HL-60 (cell line): ENCODE measurements around the gene GFOD1.

ENCODE experiments used
- GABPA ChIP-seq: IDR thresholded peaks from 2 replicates; pipeline ENCODE4 v1.6.1; 2012; ENCODE audit warnings: low read depth
- POLR2AphosphoS5 ChIP-seq: IDR thresholded peaks from 2 replicates; pipeline ENCODE4 v1.6.1; 2012; ENCODE audit warnings: low read depth
- SPI1 ChIP-seq: IDR thresholded peaks from 2 replicates; pipeline ENCODE4 v1.6.1; 2012; ENCODE audit warnings: low read depth, mild to moderate bottlenecking, borderline replicate concordance
- TF ChIP-seq, protein P1 (sequence below): IDR thresholded peaks from one replicate; pipeline ENCODE4 v1.5.1; 2011; ENCODE audit warnings: low read length, control low read depth, inconsistent platforms; ENCODE audit not compliant: insufficient read depth
- TF ChIP-seq, protein P2 (sequence below): IDR thresholded peaks from 2 replicates; pipeline ENCODE4 v1.6.1; 2012; ENCODE audit warnings: low read depth; ENCODE audit not compliant: insufficient replicate concordance

GRCh38 chr6:13453153-13453552, 34.2 kb downstream of the GFOD1 start:
- TF ChIP-seq, protein P1, sequence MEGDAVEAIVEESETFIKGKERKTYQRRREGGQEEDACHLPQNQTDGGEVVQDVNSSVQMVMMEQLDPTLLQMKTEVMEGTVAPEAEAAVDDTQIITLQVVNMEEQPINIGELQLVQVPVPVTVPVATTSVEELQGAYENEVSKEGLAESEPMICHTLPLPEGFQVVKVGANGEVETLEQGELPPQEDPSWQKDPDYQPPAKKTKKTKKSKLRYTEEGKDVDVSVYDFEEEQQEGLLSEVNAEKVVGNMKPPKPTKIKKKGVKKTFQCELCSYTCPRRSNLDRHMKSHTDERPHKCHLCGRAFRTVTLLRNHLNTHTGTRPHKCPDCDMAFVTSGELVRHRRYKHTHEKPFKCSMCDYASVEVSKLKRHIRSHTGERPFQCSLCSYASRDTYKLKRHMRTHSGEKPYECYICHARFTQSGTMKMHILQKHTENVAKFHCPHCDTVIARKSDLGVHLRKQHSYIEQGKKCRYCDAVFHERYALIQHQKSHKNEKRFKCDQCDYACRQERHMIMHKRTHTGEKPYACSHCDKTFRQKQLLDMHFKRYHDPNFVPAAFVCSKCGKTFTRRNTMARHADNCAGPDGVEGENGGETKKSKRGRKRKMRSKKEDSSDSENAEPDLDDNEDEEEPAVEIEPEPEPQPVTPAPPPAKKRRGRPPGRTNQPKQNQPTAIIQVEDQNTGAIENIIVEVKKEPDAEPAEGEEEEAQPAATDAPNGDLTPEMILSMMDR = no peak
- no peak for TF ChIP-seq GABPA
- TF ChIP-seq, protein P2, sequence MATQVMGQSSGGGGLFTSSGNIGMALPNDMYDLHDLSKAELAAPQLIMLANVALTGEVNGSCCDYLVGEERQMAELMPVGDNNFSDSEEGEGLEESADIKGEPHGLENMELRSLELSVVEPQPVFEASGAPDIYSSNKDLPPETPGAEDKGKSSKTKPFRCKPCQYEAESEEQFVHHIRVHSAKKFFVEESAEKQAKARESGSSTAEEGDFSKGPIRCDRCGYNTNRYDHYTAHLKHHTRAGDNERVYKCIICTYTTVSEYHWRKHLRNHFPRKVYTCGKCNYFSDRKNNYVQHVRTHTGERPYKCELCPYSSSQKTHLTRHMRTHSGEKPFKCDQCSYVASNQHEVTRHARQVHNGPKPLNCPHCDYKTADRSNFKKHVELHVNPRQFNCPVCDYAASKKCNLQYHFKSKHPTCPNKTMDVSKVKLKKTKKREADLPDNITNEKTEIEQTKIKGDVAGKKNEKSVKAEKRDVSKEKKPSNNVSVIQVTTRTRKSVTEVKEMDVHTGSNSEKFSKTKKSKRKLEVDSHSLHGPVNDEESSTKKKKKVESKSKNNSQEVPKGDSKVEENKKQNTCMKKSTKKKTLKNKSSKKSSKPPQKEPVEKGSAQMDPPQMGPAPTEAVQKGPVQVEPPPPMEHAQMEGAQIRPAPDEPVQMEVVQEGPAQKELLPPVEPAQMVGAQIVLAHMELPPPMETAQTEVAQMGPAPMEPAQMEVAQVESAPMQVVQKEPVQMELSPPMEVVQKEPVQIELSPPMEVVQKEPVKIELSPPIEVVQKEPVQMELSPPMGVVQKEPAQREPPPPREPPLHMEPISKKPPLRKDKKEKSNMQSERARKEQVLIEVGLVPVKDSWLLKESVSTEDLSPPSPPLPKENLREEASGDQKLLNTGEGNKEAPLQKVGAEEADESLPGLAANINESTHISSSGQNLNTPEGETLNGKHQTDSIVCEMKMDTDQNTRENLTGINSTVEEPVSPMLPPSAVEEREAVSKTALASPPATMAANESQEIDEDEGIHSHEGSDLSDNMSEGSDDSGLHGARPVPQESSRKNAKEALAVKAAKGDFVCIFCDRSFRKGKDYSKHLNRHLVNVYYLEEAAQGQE = no peak
- no peak for TF ChIP-seq POLR2AphosphoS5
- TF ChIP-seq SPI1 = no peak
